K562 (cell line): ENCODE measurements around the gene TM9SF3. TPM values are rescaled to one million over a fixed set of nuclear protein-coding genes. Genes with fewer than 3 reads are reported as not detected.
A peak's percentile ranks its signal among the peaks of the same experiment; 100 is the strongest.

Source experiments
- ARID1B ChIP-seq: fragments of 450-650 bp; IDR thresholded peaks from 2 replicates; pipeline ENCODE4 v1.6.1; 2016; ENCODE audit warnings: antibody characterized with exemption, mild to moderate bottlenecking, inconsistent platforms
- ATF6 ChIP-seq: sonication (generic); formaldehyde crosslinking; IDR thresholded peaks from 2 replicates; pipeline ENCODE4 v1.4.0; 2020; ENCODE audit warnings: mild to moderate bottlenecking, missing genetic modification reagents
- BDP1 ChIP-seq: IDR thresholded peaks from 3 replicates; pipeline ENCODE4 v1.6.1; 2011; ENCODE audit not compliant: insufficient read length, insufficient read depth
- CCNT2 ChIP-seq: IDR thresholded peaks from 2 replicates; pipeline ENCODE4 v1.6.1; 2011; ENCODE audit warnings: borderline replicate concordance, low read depth, mild to moderate bottlenecking, moderate library complexity, mixed read lengths, low read length; ENCODE audit not compliant: insufficient read length; ENCODE audit errors: extremely low read depth
- DIDO1 ChIP-seq: fragments of 450-650 bp; IDR thresholded peaks from 2 replicates; pipeline ENCODE4 v1.6.1; 2016; ENCODE audit warnings: low read depth, missing biosample characterization, missing genetic modification characterization
- ESRRB ChIP-seq: fragments of 250-450 bp; sonication (Bioruptor Pico); IDR thresholded peaks from 2 replicates; pipeline ENCODE4 v1.5.0; 2020; ENCODE audit warnings: mild to moderate bottlenecking, moderate library complexity, borderline replicate concordance
- FOXM1 ChIP-seq, 2 experiments: fragments of 450-650 bp in 1 of 2; sonication (generic) in 1 of 2; formaldehyde crosslinking in 1 of 2; IDR thresholded peaks; 2 replicates each; pipeline versions ENCODE4 v1.6.1 to v1.9.0; 2017 to 2022; ENCODE audit warnings: low read depth in 2 of 2, mild to moderate bottlenecking in 2 of 2, missing genetic modification reagents in 1 of 2, moderate library complexity in 1 of 2
- ILK ChIP-seq: fragments of 450-650 bp; IDR thresholded peaks from 2 replicates; pipeline ENCODE4 v1.6.1; 2016; ENCODE audit warnings: missing genetic modification characterization, low read depth, mild to moderate bottlenecking, missing compliant biosample characterization, moderate library complexity, borderline replicate concordance
- JUN ChIP-seq, 2 experiments: sonication (generic) in 1 of 2; formaldehyde crosslinking in 1 of 2; IDR thresholded peaks; 2 replicates each; pipeline versions ENCODE4 v1.6.1 to v1.8.0; 2012 to 2022; ENCODE audit warnings: borderline replicate concordance in 2 of 2, mild to moderate bottlenecking in 2 of 2, improper control_type of control experiment in 1 of 2, low read depth in 1 of 2, low read length in 1 of 2, missing genetic modification reagents in 1 of 2
- KDM4B ChIP-seq, 2 experiments: fragments of 450-650 bp in 1 of 2; sonication (generic) in 1 of 2; IDR thresholded peaks; 2 replicates each; pipeline ENCODE4 v1.6.1; 2016 to 2017; ENCODE audit warnings: borderline replicate concordance in 2 of 2, antibody characterized with exemption in 1 of 2, low read depth in 1 of 2, mild to moderate bottlenecking in 1 of 2
- MAFG ChIP-seq: fragments of 450-650 bp; conservative IDR thresholded peaks from 2 replicates; pipeline ENCODE4 v1.6.1; 2016; ENCODE audit warnings: missing genetic modification characterization, missing compliant biosample characterization
- MTA2 ChIP-seq: fragments of 450-650 bp; IDR thresholded peaks from 2 replicates; pipeline ENCODE4 v1.6.1; 2016; ENCODE audit warnings: low read depth
- NCOA6 ChIP-seq: fragments of 450-650 bp; IDR thresholded peaks from 2 replicates; pipeline ENCODE4 v1.6.1; 2017; ENCODE audit warnings: mild to moderate bottlenecking
- PHB ChIP-seq: fragments of 250-450 bp; sonication (Bioruptor Pico); IDR thresholded peaks from 2 replicates; pipeline ENCODE4 v1.5.0; 2021
- PRMT5 ChIP-seq: sonication (generic); formaldehyde crosslinking; IDR thresholded peaks from 2 replicates; pipeline ENCODE4 v1.5.0; 2020; ENCODE audit warnings: missing genetic modification reagents
- TOE1 ChIP-seq, 2 experiments: fragments of 450-650 bp in 1 of 2; sonication (generic) in 1 of 2; formaldehyde crosslinking in 1 of 2; IDR thresholded peaks; 2 replicates each; pipeline versions ENCODE4 v1.7.1 to v1.8.0; 2016 to 2022; ENCODE audit warnings: borderline replicate concordance in 2 of 2, mild to moderate bottlenecking in 2 of 2, antibody characterized with exemption in 1 of 2, inconsistent platforms in 1 of 2, low read depth in 1 of 2, missing genetic modification reagents in 1 of 2, moderate library complexity in 1 of 2
- ZKSCAN1 ChIP-seq: fragments of 150-350 bp; IDR thresholded peaks from 2 replicates; pipeline ENCODE4 v1.6.1; 2016; ENCODE audit warnings: low read depth, low read length
- ZNF324 ChIP-seq: fragments of 250-450 bp; sonication (Bioruptor Pico); IDR thresholded peaks from 2 replicates; pipeline ENCODE4 v1.4.0; 2020; ENCODE audit warnings: mild to moderate bottlenecking
- ZNF408 ChIP-seq: fragments of 250-450 bp; sonication (Bioruptor Pico); IDR thresholded peaks from 2 replicates; pipeline ENCODE4 v1.4.0; 2020; ENCODE audit warnings: low read depth, mild to moderate bottlenecking, moderate library complexity
- ZNF717 ChIP-seq: fragments of 250-450 bp; sonication (Bioruptor Pico); IDR thresholded peaks from 2 replicates; pipeline ENCODE4 v1.5.0; 2021
- polyA plus RNA-seq, 8 experiments: library from polyadenylated mRNA; depleted of rRNA in 4 of 8; stranded (reverse) in 5 of 8; unstranded in 3 of 8; fragments of >200 nt; fragmentation: Nextera tagmentation in 2 of 8; fragmentation: Illumina TruSeq in 1 of 8; extraction: Ambion mirVana in 2 of 8; extraction: Trizol in 1 of 8; gene quantifications; 2 replicates each; pipeline versions ENCODE4 v1.2.1 to v1.2.3, GENCODE V29; 2011 to 2014; ENCODE audit warnings: inconsistent platforms in 1 of 8, missing spikeins in 1 of 8
- total RNA-seq, 7 experiments: library from RNA; depleted of rRNA in 6 of 7; stranded (reverse); fragments of >200 nt in 6 of 7; fragmentation: Illumina TruSeq in 2 of 7; extraction: Trizol in 2 of 7; gene quantifications; 2 replicates each; pipeline versions ENCODE4 v1.2.1 to v1.2.3, GENCODE V29; 2011 to 2021; ENCODE audit warnings: low replicate concordance in 1 of 7
- TF ChIP-seq, protein P1 (sequence below): sonication (generic); formaldehyde crosslinking; IDR thresholded peaks from 2 replicates; pipeline ENCODE4 v1.8.1; 2023; ENCODE audit warnings: mild to moderate bottlenecking, missing genetic modification reagents
- TF ChIP-seq, protein P2 (sequence below): fragments of 250-450 bp; sonication (Bioruptor Pico); IDR thresholded peaks from 2 replicates; pipeline ENCODE4 v1.5.1; 2021; ENCODE audit warnings: mild to moderate bottlenecking

TM9SF3 gene
- total and polyA plus RNA-seq, 9 of the 15 experiments (the other 6 are each of a cell fraction or from before 2014, with no cell fraction given) = 16.1 to 63.1 (median 34.9) TPM

DNA sequence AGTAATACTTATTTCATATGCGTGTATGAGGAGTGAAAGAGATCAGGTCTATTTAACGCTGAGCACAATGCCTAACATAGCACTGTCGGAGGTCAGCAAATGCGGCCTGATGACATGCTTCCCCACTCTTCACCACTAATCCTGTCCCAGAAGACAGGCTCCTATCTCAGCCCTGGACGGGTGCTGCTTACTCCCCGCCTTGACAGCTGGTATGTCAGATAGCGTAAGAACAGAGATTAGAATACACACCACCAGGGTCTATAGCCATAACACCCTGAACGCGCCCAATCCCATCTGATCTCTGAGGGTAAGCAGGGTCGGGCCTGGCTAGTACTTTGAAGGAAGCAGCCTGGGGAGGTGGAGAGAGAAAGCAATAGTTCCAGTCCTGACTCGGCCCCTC lies 32.3 kb upstream of the TM9SF3 start (continued):
- peak; percentile 99 for TF ChIP-seq ARID1B
- TF ChIP-seq, protein P1, sequence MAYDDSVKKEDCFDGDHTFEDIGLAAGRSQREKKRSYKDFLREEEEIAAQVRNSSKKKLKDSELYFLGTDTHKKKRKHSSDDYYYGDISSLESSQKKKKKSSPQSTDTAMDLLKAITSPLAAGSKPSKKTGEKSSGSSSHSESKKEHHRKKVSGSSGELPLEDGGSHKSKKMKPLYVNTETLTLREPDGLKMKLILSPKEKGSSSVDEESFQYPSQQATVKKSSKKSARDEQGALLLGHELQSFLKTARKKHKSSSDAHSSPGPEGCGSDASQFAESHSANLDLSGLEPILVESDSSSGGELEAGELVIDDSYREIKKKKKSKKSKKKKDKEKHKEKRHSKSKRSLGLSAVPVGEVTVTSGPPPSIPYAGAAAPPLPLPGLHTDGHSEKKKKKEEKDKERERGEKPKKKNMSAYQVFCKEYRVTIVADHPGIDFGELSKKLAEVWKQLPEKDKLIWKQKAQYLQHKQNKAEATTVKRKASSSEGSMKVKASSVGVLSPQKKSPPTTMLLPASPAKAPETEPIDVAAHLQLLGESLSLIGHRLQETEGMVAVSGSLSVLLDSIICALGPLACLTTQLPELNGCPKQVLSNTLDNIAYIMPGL (CRISPR knock-in tag) = no peak
- TF ChIP-seq, protein P2, sequence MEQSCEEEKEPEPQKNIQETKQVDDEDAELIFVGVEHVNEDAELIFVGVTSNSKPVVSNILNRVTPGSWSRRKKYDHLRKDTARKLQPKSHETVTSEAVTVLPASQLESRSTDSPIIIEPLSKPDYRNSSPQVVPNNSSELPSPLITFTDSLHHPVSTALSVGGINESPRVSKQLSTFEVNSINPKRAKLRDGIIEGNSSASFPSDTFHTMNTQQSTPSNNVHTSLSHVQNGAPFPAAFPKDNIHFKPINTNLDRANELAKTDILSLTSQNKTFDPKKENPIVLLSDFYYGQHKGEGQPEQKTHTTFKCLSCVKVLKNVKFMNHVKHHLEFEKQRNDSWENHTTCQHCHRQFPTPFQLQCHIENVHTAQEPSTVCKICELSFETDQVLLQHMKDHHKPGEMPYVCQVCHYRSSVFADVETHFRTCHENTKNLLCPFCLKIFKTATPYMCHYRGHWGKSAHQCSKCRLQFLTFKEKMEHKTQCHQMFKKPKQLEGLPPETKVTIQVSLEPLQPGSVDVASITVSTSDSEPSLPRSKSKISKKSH = no peak
- TF ChIP-seq ZNF408 = no peak
- no peak for TF ChIP-seq BDP1
- TF ChIP-seq ZNF324 (CRISPR knock-in tag) = no peak
- no peak for TF ChIP-seq ZKSCAN1
- TF ChIP-seq TOE1 (IDR thresholded peaks at IDR 0.05; ENCODE audit: borderline replicate concordance) = peak; percentile 66; the same call in 1 of the 2 replicates
- no peak for TF ChIP-seq TOE1 (CRISPR knock-in tag; IDR thresholded peaks at IDR 0.05; ENCODE audit: borderline replicate concordance, low read depth)
- TF ChIP-seq JUN (IDR thresholded peaks at IDR 0.05; ENCODE audit: borderline replicate concordance, low read depth, low read length) = no peak
- no peak for TF ChIP-seq JUN (CRISPR knock-in tag; IDR thresholded peaks at IDR 0.05; ENCODE audit: borderline replicate concordance)
- no peak for TF ChIP-seq ATF6 (CRISPR knock-in tag)
- peak; percentile 49; the same call in 1 of the 2 replicates for TF ChIP-seq NCOA6
- TF ChIP-seq MTA2 = peak; percentile 96
- TF ChIP-seq MAFG (tag) = no peak
- TF ChIP-seq PRMT5 (CRISPR knock-in tag) = no peak
- no peak for TF ChIP-seq KDM4B (IDR thresholded peaks at IDR 0.05; ENCODE audit: borderline replicate concordance in 2 of 2, low read depth in 1 of 2)
- TF ChIP-seq ILK (tag) = no peak
- no peak for TF ChIP-seq DIDO1 (tag)
- peak; percentile 95 for TF ChIP-seq CCNT2
- TF ChIP-seq PHB = no peak
- peak; percentile 89 for TF ChIP-seq FOXM1 (IDR thresholded peaks at IDR 0.05; ENCODE audit: low read depth)
- no peak for TF ChIP-seq FOXM1 (CRISPR knock-in tag; IDR thresholded peaks at IDR 0.05; ENCODE audit: low read depth)
- TF ChIP-seq ZNF717 (CRISPR knock-in tag) = no peak
- TF ChIP-seq ESRRB (CRISPR knock-in tag) = no peak
